H9 (cell line): Measurements from ENCODE around the gene PLA2R1. TPM values are rescaled to one million over a fixed set of nuclear protein-coding genes. Genes with fewer than 3 reads are reported as not detected.

ENCODE experiments used
- DNase-seq: peaks from one replicate; pipeline ENCODE4 v3.0.0-alpha.2; 2017
- H2AFZ ChIP-seq: one replicate; pipeline ENCODE4 v1.6.1; 2013; ENCODE audit warnings: mild to moderate bottlenecking, low read length, control low read depth, moderate library complexity
- H2AK5ac ChIP-seq: 2 replicates; pipeline ENCODE4 v1.6.1; 2013; ENCODE audit warnings: low read length, control low read depth, mixed read lengths; ENCODE audit not compliant: insufficient read length
- H2BK120ac ChIP-seq: one replicate; pipeline ENCODE4 v1.6.1; 2013; ENCODE audit warnings: low read depth, mild to moderate bottlenecking, low read length, control low read depth, inconsistent platforms; ENCODE audit not compliant: poor library complexity, severe bottlenecking
- H2BK12ac ChIP-seq: 2 replicates; pipeline ENCODE4 v1.6.1; 2013; ENCODE audit warnings: low read length, control low read depth, mixed read lengths, low read depth; ENCODE audit not compliant: insufficient read length
- H2BK15ac ChIP-seq: 2 replicates; pipeline ENCODE4 v1.6.1; 2013; ENCODE audit warnings: low read depth, low read length, control low read depth
- H2BK20ac ChIP-seq: one replicate; pipeline ENCODE4 v1.6.1; 2013; ENCODE audit warnings: low read depth, mild to moderate bottlenecking, low read length, control low read depth, inconsistent platforms; ENCODE audit not compliant: poor library complexity, severe bottlenecking
- H2BK5ac ChIP-seq: 2 replicates; pipeline ENCODE4 v1.6.1; 2013; ENCODE audit warnings: low read length, control low read depth, mixed read lengths; ENCODE audit not compliant: insufficient read length
- H3K14ac ChIP-seq: 2 replicates; pipeline ENCODE4 v1.6.1; 2013; ENCODE audit warnings: low read length, control low read depth; ENCODE audit not compliant: insufficient read depth
- H3K18ac ChIP-seq: 2 replicates; pipeline ENCODE4 v1.6.1; 2013; ENCODE audit warnings: low read depth, mild to moderate bottlenecking, mixed read lengths, low read length, control low read depth; ENCODE audit not compliant: insufficient read length
- H3K23ac ChIP-seq: 2 replicates; pipeline ENCODE4 v1.6.1; 2013; ENCODE audit warnings: low read length, control low read depth, mixed read lengths, low read depth; ENCODE audit not compliant: insufficient read length
- H3K23me2 ChIP-seq: 2 replicates; pipeline ENCODE4 v1.6.1; 2013; ENCODE audit warnings: low read depth, mild to moderate bottlenecking, mixed read lengths, low read length, control low read depth; ENCODE audit not compliant: insufficient read length, poor library complexity, severe bottlenecking
- H3K27ac ChIP-seq: 2 replicates; pipeline ENCODE4 v1.5.1; 2013; ENCODE audit warnings: low read length, control low read depth, mixed read lengths, low read depth; ENCODE audit not compliant: insufficient read length
- H3K27me3 ChIP-seq: 2 replicates; pipeline ENCODE4 v1.6.1; 2013; ENCODE audit warnings: low read length, control low read depth, inconsistent platforms; ENCODE audit not compliant: insufficient read depth
- H3K4ac ChIP-seq: 2 replicates; pipeline ENCODE4 v1.6.1; 2013; ENCODE audit warnings: low read depth, mild to moderate bottlenecking, control low read depth, inconsistent platforms, low read length, moderate library complexity
- H3K4me1 ChIP-seq: 2 replicates; pipeline ENCODE4 v1.6.1; 2013; ENCODE audit warnings: low read length, control low read depth, inconsistent platforms; ENCODE audit not compliant: insufficient read depth
- H3K4me2 ChIP-seq: 2 replicates; pipeline ENCODE4 v1.6.1; 2013; ENCODE audit warnings: low read length, control low read depth, mixed read lengths; ENCODE audit not compliant: insufficient read length, insufficient read depth
- H3K56ac ChIP-seq: 2 replicates; pipeline ENCODE4 v1.6.1; 2013; ENCODE audit warnings: low read depth, mild to moderate bottlenecking, mixed read lengths, low read length, control low read depth; ENCODE audit not compliant: insufficient read length
- H3K79me1 ChIP-seq: 2 replicates; pipeline ENCODE4 v1.6.1; 2013; ENCODE audit warnings: low read depth, mild to moderate bottlenecking, moderate library complexity, low read length, control low read depth, inconsistent platforms; ENCODE audit not compliant: insufficient read depth, poor library complexity, severe bottlenecking
- H3K79me2 ChIP-seq: 2 replicates; pipeline ENCODE4 v1.6.1; 2013; ENCODE audit warnings: low read length, control low read depth, inconsistent platforms; ENCODE audit not compliant: insufficient read depth
- H3K9ac ChIP-seq: 2 replicates; pipeline ENCODE4 v1.6.1; 2013; ENCODE audit warnings: low read length, control low read depth, mixed read lengths; ENCODE audit not compliant: insufficient read length; ENCODE audit errors: extremely low read depth
- H3K9me3 ChIP-seq: one replicate; pipeline ENCODE4 v1.6.1; 2013; ENCODE audit warnings: low read depth, low read length, inconsistent platforms; ENCODE audit not compliant: control insufficient read depth
- H3T11ph ChIP-seq: one replicate; pipeline ENCODE4 v1.6.1; 2013; ENCODE audit warnings: mild to moderate bottlenecking, low read length, control low read depth, inconsistent platforms
- H4K20me1 ChIP-seq: one replicate; pipeline ENCODE4 v1.6.1; 2013; ENCODE audit not compliant: control insufficient read depth, insufficient read length, insufficient read depth
- H4K5ac ChIP-seq: 2 replicates; pipeline ENCODE4 v1.6.1; 2013; ENCODE audit warnings: low read depth, mild to moderate bottlenecking, mixed read lengths, low read length, control low read depth; ENCODE audit not compliant: insufficient read length
- H4K8ac ChIP-seq: replicated peaks from 2 replicates; pipeline ENCODE4 v1.6.1; 2013; ENCODE audit warnings: low read length, control low read depth, mixed read lengths, low read depth; ENCODE audit not compliant: insufficient read length
- H4K91ac ChIP-seq: 2 replicates; pipeline ENCODE4 v1.6.1; 2013; ENCODE audit warnings: low read depth, mild to moderate bottlenecking, moderate library complexity, mixed read lengths, low read length, control low read depth; ENCODE audit not compliant: insufficient read length
- H3K27ac Mint-ChIP-seq, 3 experiments: 2 replicates in 2 of 3; 3 replicates in 1 of 3; pipeline ENCODE4 v1.8.0; 2020 to 2021; ENCODE audit warnings: mixed read lengths in 3 of 3, mild to moderate bottlenecking in 1 of 3, moderate library complexity in 1 of 3
- H3K27me3 Mint-ChIP-seq: 2 replicates; pipeline ENCODE4 v1.8.0; 2021; ENCODE audit warnings: low read depth, mild to moderate bottlenecking, moderate library complexity, mixed read lengths
- H3K36me3 Mint-ChIP-seq, 3 experiments: 2 replicates in 2 of 3; 3 replicates in 1 of 3; pipeline ENCODE4 v1.8.0; 2020 to 2021; ENCODE audit warnings: low read depth in 3 of 3, mixed read lengths in 3 of 3; ENCODE audit not compliant: insufficient read depth in 1 of 3
- H3K4me1 Mint-ChIP-seq, 2 experiments: 2 replicates each; pipeline ENCODE4 v1.8.0; 2020; ENCODE audit warnings: mixed read lengths in 2 of 2
- H3K4me3 Mint-ChIP-seq, 2 experiments: 2 replicates in 1 of 2; 3 replicates in 1 of 2; pipeline ENCODE4 v1.8.0; 2020 to 2021; ENCODE audit warnings: mild to moderate bottlenecking in 2 of 2, mixed read lengths in 2 of 2, moderate library complexity in 1 of 2
- H3K9me3 Mint-ChIP-seq, 2 experiments: 2 replicates in 1 of 2; 3 replicates in 1 of 2; pipeline ENCODE4 v1.8.0; 2020; ENCODE audit warnings: mild to moderate bottlenecking in 2 of 2, mixed read lengths in 2 of 2, moderate library complexity in 1 of 2
- WGBS: extraction: QIAGEN DNeasy Blood & Tissue Kit; methylation state at CpG from one replicate; pipeline ENCODE4 v1.1.7; 2013; ENCODE audit warnings: missing lambda C conversion rate, low lambda C conversion rate, mixed read lengths; ENCODE audit not compliant: insufficient read length; ENCODE audit errors: extremely low coverage; 5-methylcytosine and 5-hydroxymethylcytosine counted together
- total RNA-seq: library from RNA; stranded (reverse); gene quantifications from 2 replicates; pipeline ENCODE4 v1.2.1, GENCODE V29; 2021
- TF ChIP-seq, protein P1 (sequence below): fragments of 200-600 bp; sonication (generic); conservative IDR thresholded peaks from 3 replicates; pipeline ENCODE4 v1.8.0; 2021; ENCODE audit warnings: antibody characterized with exemption, mild to moderate bottlenecking

Gene PLA2R1
- total RNA-seq, 1 experiment from 2014 or later: 0.83 TPM

DNA sequence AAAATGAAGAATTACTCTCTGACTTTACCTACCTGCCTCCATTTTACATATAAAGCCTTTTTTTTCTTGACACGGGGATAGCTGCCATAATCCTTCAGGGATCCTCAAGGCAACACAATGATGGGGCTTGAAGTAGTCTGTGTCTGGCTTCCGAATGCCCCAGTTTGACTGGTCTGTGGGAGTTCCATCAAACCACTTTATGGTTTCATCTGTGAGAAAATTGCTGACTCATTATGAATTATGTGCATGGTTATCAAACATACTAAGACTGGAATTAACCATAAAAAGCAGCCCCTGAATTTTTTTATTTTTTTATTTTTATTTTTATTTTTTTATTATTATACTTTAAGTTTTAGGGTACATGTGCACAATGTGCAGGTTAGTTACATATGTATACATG, 117.5 kb downstream of the PLA2R1 start:
- Histone ChIP-seq H4K8ac (no peak overlapping the region), H3K9ac (no peak overlapping the region), H2BK120ac (no peak overlapping the region), H2BK15ac (no peak overlapping the region), H2BK20ac (no peak overlapping the region), H4K91ac (no peak overlapping the region), H3K4ac (no peak overlapping the region), H2AK5ac (no peak overlapping the region), H3K79me2 (no peaks in the 10 kb centered on the region), H3T11ph (no peak overlapping the region), H3K9me3 (no peaks in the 10 kb centered on the region), H3K23ac (no peak overlapping the region), H3K14ac (no peak overlapping the region), H3K4me2 (no peak overlapping the region), H3K56ac (no peak overlapping the region), H4K5ac (no peak overlapping the region), H3K79me1 (no peaks in the 10 kb centered on the region), H3K4me1 (no peaks in the 10 kb centered on the region; the same call in 1 of the 2 replicates), H3K23me2 (no peaks in the 10 kb centered on the region), H2BK5ac (no peak overlapping the region), H2AFZ (no peak overlapping the region), H2BK12ac (no peak overlapping the region), H3K27ac (no peak overlapping the region), H3K27me3 (no peaks in the 10 kb centered on the region), H4K20me1 (no peaks in the 10 kb centered on the region), H3K18ac (no peak overlapping the region)
- H3K4me3 Mint-ChIP-seq: no peak overlapping the region
- no peak overlapping the region for H3K27ac Mint-ChIP-seq
- WGBS: no CpG with 5 or more reads among the region's 2 CpGs
- peaks cover 0 to 4% of the 10 kb centered on the region in 2 experiments; a peak in 4 of 5 replicates for H3K9me3 Mint-ChIP-seq
- TF ChIP-seq, protein P1, sequence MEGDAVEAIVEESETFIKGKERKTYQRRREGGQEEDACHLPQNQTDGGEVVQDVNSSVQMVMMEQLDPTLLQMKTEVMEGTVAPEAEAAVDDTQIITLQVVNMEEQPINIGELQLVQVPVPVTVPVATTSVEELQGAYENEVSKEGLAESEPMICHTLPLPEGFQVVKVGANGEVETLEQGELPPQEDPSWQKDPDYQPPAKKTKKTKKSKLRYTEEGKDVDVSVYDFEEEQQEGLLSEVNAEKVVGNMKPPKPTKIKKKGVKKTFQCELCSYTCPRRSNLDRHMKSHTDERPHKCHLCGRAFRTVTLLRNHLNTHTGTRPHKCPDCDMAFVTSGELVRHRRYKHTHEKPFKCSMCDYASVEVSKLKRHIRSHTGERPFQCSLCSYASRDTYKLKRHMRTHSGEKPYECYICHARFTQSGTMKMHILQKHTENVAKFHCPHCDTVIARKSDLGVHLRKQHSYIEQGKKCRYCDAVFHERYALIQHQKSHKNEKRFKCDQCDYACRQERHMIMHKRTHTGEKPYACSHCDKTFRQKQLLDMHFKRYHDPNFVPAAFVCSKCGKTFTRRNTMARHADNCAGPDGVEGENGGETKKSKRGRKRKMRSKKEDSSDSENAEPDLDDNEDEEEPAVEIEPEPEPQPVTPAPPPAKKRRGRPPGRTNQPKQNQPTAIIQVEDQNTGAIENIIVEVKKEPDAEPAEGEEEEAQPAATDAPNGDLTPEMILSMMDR: no peak
- H3K4me1 Mint-ChIP-seq: peaks cover 12 to 14% of the 10 kb centered on the region in 2 experiments
- DNase-seq: no peak
- H3K27me3 Mint-ChIP-seq: peaks cover 3% of the 10 kb centered on the region; the same call in 1 of the 2 replicates
- H3K36me3 Mint-ChIP-seq: no peaks in the 10 kb centered on the region
